Activated CD4-positive, alpha-beta T cell treated with anti-CD3 and anti-CD28 coated beads, Interleukin-2, Interleukin-6, amounts not matched to agents 100 ng/mL and 50 ng/mL, durations not matched to agents 16 hours and 8 hours (primary cell): ENCODE data around the gene GRK5.
"Not testable (repeated sequence)": the region's sequence is repeated elsewhere in the genome, so short reads cannot be mapped to it uniquely, and the experiment has no call there.

Experiments
- DNase-seq: peaks from one replicate; pipeline ENCODE4 v3.0.0-alpha.2; 2020

GRK5 gene

GRCh38 chr10:119225083-119225658 lies 17.8 kb downstream of the GRK5 start:
- no peak for DNase-seq

DNA sequence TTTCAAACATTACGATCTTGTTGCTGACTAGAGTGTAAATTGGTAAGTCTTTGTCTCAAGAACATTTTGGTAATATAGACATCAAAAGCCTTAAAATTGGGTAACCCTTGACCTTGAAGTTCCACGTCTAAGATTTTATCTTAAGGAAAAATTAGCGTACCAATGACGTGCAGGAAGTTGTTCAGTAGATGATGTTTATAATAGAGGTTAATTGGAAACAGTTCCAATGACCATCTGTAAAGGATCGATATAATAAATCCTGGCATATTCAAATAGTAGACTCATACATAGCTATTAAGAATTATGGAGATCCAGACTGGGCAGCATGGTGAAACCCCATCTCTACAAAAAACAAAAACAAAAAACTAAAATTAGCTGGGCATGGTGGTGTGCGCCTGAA lies 20.5 kb downstream of the GRK5 start:
- DNase-seq: no peak

GRCh38 chr10:119231654-119232053 lies 24.3 kb downstream of the GRK5 start:
- no peak for DNase-seq

GRCh38 chr10:119232439-119232838 lies 25.1 kb downstream of the GRK5 start:
- DNase-seq: not testable (repeated sequence)

GRCh38 chr10:119233123-119233820 lies 25.9 kb downstream of the GRK5 start:
- DNase-seq: peak; percentile 31

- no peak for DNase-seq
Measured at GRCh38 chr10:119233821-119234220, 26.4 kb downstream of the GRK5 start.

DNA sequence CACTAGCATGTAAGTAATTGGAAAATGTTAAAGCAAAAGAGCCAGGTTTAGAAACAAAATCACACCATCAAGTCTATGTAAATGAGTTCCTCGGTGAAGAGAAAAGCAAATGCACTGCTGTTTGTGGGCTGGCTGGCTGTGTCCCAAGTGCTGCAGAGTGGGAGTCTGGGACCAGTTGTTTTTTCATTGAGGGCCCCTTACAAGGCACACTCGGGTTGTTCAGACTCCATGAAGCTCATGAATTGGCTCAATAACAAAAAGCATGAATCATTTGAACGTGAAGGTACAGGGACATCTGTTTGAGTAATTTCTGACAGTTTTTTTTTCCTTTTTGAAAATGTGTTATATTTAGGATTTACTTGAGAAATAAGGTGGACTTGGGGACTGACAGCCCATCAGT lies 28.0 kb downstream of the GRK5 start:
- DNase-seq: no peak

DNA sequence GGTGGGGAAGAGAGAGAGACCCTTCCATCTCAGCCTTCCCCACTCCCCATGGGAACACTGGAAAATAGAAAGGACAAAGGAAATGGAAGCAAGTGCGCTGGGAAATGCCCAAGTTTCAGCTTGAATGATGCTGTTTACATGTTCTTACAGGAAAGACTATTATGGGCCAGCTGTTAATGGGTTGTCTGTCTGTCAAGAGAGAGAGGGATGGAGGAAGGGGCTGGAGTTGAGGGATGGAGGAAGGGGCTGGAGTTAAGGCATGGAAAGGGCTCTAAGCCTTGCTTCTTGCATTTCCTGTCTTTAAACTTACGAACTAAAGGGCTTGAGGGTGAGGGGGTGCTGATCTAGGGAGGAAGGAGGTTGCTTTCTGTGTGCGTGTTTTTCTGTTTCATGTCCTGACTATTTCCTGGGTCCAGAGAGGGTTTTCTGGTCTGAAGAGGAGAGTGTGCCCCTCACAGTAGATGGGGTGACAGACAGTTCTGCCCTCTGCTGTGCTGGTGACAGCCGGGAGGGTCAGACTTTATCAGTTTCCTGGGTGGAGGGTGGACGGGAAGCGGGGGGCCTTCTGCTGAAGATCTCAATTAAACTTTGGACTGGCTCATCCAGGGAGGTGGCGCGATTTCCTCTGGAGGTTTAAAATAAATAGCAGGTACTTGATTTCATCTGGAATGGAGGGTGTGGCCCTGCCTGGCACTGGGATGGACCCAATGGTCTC lies 30.5 kb downstream of the GRK5 start:
- DNase-seq: no peak

DNA sequence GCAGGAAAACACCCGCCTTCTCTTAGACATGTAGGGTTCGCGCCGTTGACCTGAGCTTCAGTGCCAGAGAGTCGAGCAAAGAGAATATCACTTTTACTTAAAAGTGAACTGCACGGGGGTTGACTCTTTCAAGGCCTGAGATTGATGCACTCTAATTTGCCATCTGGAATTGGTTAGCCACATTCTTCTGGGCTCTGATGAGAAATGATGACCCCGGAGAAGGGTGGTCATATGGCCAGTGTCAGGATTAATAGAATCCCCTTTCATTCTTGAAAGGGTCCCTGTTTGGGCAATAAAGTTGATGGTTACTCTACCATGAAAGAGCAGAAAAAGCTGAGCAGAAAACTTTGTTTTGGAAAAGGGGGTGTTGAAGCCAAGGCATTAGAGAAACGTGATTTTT lies 31.2 kb downstream of the GRK5 start:
- DNase-seq: no peak

GRCh38 chr10:119239015-119239414 lies 31.6 kb downstream of the GRK5 start:
- not testable (repeated sequence) for DNase-seq

- DNase-seq: not testable (repeated sequence)
Measured at GRCh38 chr10:119239630-119240029, 32.3 kb downstream of the GRK5 start.

DNA sequence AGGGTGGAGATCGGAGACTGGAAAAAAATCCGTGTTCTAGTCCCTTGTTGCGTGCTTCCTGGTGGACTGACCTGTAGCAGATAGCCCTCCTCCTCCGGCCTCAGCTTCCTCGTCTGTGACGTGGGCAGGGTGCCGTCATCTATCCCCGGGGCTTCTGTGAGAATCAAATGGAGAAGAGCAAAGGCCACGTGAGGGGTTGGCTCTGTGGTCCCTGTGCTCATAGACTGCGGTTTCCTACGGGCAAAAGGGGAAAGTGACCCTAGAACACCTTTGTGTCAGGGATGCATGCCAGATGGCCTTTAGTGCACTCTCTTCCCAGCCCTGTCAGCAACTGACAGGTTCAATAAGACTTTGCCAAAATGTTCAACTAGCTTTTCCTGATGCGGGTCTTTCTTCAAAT lies 33.7 kb downstream of the GRK5 start:
- DNase-seq: no peak

DNA sequence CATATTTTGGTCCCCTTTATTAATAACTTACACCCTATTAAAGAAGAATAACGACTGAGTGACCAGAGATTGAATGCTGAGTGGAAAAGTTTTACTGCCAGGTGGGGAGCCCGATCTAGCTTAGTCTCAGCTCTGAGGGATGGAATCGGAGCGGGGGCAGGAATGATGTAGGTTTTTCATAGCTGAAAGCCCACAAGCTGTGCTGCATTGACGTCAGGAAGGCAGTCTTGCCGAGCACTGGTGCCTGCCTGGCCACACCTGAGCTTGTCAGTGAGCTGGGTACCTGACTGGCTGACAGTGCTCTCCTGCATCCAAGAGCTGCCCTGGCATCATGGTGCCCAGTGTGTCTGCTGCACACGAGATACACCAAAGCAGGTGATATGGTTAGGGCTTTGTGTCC lies 34.8 kb downstream of the GRK5 start:
- DNase-seq: no peak

DNA sequence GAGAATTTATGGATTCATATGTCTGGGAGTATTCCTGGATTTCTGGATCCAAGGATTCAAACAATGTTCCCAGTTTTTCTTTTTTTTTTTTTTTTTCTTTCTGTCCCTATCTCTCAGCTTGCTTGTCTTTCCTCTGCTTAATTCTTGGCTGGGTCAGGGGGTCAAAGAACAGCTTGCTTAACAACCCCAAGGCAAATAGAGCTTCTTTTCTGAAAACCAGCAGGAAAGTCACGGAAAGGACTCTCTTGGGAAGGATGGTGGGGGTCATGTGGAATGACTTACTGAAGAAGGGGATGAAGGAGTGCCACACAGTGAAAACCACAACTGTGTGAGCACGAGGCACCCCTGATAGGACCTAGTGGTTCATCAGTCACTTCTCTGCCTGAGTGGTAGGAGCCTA lies 36.1 kb downstream of the GRK5 start:
- no peak for DNase-seq

GRCh38 chr10:119243967-119244366 lies 36.6 kb downstream of the GRK5 start:
- DNase-seq: no peak

DNA sequence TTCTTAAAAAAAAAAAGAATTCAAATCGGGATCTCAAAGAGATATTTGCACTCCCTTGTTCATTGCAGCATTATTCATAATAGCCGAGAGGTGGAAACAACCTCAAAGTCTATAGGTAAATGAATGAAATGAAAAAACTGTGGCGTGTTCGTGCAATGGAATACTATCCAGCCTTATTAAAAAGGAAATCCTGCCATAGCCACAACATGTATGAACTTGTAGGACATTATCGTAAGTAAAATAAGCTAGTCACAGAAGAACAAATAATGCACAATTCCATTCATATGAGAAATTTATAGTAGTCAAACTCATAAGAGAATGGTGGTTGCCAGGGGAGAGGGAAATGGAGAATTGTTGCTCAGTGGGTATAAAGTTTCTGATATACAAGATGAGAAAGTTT lies 37.9 kb downstream of the GRK5 start:
- DNase-seq: no peak

GRCh38 chr10:119246862-119247549 lies 39.6 kb downstream of the GRK5 start:
- DNase-seq: no peak

- DNase-seq: no peak
Measured at GRCh38 chr10:119247550-119247894, 40.2 kb downstream of the GRK5 start.

- no peak for DNase-seq
Measured at GRCh38 chr10:119248184-119248583, 40.8 kb downstream of the GRK5 start.

GRCh38 chr10:119248681-119249080 lies 41.3 kb downstream of the GRK5 start:
- DNase-seq: no peak

- DNase-seq: peak; percentile 50
Measured at GRCh38 chr10:119250641-119251314, 43.4 kb downstream of the GRK5 start.

- no peak for DNase-seq
Measured at GRCh38 chr10:119251315-119251708, 43.9 kb downstream of the GRK5 start.

DNA sequence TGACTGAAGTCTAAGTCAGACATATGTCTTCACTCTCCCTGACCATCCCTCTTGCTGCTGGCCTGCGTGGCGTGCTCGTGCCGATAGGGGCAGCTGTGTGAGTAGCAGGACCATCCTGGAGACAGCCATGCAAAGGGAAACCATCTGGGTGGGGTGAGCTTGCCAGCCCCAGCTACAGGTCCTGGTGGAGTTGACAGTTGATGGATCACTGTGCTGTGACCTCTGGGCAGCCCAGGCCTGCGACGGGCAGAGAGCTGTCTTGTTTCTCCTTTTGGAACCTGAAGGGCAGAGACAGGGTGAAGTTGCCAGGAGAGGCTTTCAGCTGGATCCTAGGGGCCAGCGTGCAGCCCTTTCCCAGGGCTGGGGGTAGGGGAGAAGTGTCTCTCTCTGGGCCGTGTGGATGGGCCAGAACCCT lies 44.7 kb downstream of the GRK5 start:
- DNase-seq: no peak
